IPS-15b (cell line): ENCODE data around the gene CHRND.

Experiments used
- H3K27me3 ChIP-seq: one replicate; pipeline ENCODE4 v1.6.1; 2013; ENCODE audit warnings: low read length; ENCODE audit not compliant: control insufficient read depth, insufficient read depth
- H3K36me3 ChIP-seq: one replicate; pipeline ENCODE4 v1.6.1; 2013; ENCODE audit warnings: low read length; ENCODE audit not compliant: control insufficient read depth, insufficient read depth
- H3K4me1 ChIP-seq: one replicate; pipeline ENCODE4 v1.6.1; 2013; ENCODE audit warnings: mild to moderate bottlenecking, low read length; ENCODE audit not compliant: control insufficient read depth, insufficient read depth
- H3K4me3 ChIP-seq: one replicate; pipeline ENCODE4 v1.5.1; 2013; ENCODE audit warnings: low read depth, low read length
- H3K9ac ChIP-seq: one replicate; pipeline ENCODE4 v1.6.1; 2013; ENCODE audit warnings: low read depth, mild to moderate bottlenecking, low read length
- H3K9me3 ChIP-seq: one replicate; pipeline ENCODE4 v1.6.1; 2013; ENCODE audit warnings: mild to moderate bottlenecking, low read length; ENCODE audit not compliant: control insufficient read depth, insufficient read depth

Gene CHRND

GRCh38 chr2:232577841-232578240 lies 51.9 kb downstream of the CHRND start:
- H3K9ac ChIP-seq: no peak overlapping the region
- peaks cover 7% of the 10 kb centered on the region for H3K36me3 ChIP-seq
- no peaks in the 10 kb centered on the region for H3K9me3 ChIP-seq
- H3K27me3 ChIP-seq: no peaks in the 10 kb centered on the region
- no peak overlapping the region for H3K4me3 ChIP-seq
- H3K4me1 ChIP-seq: no peaks in the 10 kb centered on the region

DNA sequence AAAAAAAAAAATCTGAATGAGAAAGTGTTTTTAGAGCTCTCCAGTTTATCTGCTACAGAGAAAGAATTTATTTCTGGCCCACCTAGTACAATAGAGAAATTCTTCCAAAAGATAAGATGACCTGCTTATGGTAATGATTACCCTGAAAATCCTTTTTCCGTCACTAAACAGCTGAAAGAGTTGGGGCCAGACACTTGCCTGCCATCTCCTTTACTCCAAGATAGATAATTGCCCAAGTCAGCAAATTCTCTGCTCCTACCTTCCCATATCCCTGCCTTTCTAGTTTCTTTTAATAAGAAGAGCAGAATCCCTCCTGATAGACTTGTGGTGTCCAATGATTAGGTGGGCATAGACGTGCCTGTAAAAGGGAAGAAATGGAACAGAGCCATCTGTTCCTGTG lies 52.7 kb downstream of the CHRND start:
- Histone ChIP-seq H3K4me1 (no peaks in the 10 kb centered on the region), H3K4me3 (no peak overlapping the region), H3K36me3 (peaks cover 6% of the 10 kb centered on the region), H3K9ac (no peak overlapping the region), H3K9me3 (no peaks in the 10 kb centered on the region), H3K27me3 (no peaks in the 10 kb centered on the region)

- H3K9ac ChIP-seq: no peak overlapping the region
- no peaks in the 10 kb centered on the region for H3K27me3 ChIP-seq
- no peaks in the 10 kb centered on the region for H3K4me1 ChIP-seq
- H3K9me3 ChIP-seq: no peaks in the 10 kb centered on the region
- H3K4me3 ChIP-seq: no peak overlapping the region
- H3K36me3 ChIP-seq: peaks cover 3% of the 10 kb centered on the region
These were observed 54.7 kb downstream of the CHRND start for GRCh38 chr2:232580648-232580981.

DNA sequence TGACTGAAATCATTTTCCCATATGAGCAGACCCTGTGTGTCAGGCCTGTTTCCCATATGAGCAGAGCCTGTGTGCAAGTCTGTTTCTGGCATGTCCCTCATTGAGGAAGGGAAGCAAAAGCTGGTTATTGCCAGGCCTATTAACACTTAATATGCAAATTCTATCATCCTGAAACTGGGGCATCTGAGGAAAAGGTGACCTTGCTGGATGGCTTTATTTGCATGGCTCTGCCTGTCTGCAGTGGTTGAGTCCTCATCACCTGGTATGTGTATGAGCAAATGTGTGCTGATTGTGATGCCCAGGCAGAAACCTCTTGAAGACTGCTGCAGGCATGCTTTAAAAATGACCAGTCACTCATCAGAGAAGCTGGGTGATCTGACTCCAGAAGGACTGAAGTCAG lies 55.8 kb downstream of the CHRND start:
- Histone ChIP-seq H3K4me1 (peaks cover under 1% of the 10 kb centered on the region), H3K36me3 (peaks cover 3% of the 10 kb centered on the region), H3K9ac (no peak overlapping the region), H3K4me3 (no peak overlapping the region), H3K27me3 (no peaks in the 10 kb centered on the region), H3K9me3 (no peaks in the 10 kb centered on the region)

DNA sequence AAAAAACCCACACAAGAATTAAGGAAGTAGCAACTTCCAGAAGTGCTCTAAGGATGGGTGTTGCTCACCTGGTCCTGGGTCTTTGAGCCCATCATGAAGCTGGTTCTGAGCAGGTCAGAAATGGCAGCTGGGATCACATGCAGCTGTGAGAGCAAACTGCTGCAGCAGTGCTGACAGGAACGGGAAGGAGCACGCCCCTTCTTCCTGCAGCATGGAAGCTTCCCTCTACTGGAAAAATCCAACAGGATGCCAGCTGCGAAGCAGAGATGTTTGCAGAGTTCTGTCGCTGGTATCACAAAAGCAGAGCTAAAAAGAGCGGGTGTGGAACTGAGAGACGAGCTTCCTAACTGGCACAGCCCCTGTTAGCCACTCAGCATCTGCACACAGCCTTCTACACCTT lies 58.3 kb downstream of the CHRND start:
- Histone ChIP-seq H3K9ac (no peak overlapping the region), H3K4me3 (no peak overlapping the region), H3K4me1 (peaks cover 4% of the 10 kb centered on the region), H3K36me3 (peaks cover 3% of the 10 kb centered on the region), H3K9me3 (no peaks in the 10 kb centered on the region), H3K27me3 (no peaks in the 10 kb centered on the region)
